GM19328 (cell line): ENCODE data around the gene C16orf46.

ENCODE experiments used
- ATAC-seq: cut with Tn5 transposase; IDR thresholded peaks from one replicate; pipeline ENCODE4 v1.9.1; 2021; ENCODE audit warnings: mild to moderate bottlenecking, moderate library complexity; ENCODE audit not compliant: unreplicated experiment

The C16orf46 gene

GRCh38 chr16:81076566-81077075, 417 bp downstream of the C16orf46 start:
- ATAC-seq, result peak; percentile 83

DNA sequence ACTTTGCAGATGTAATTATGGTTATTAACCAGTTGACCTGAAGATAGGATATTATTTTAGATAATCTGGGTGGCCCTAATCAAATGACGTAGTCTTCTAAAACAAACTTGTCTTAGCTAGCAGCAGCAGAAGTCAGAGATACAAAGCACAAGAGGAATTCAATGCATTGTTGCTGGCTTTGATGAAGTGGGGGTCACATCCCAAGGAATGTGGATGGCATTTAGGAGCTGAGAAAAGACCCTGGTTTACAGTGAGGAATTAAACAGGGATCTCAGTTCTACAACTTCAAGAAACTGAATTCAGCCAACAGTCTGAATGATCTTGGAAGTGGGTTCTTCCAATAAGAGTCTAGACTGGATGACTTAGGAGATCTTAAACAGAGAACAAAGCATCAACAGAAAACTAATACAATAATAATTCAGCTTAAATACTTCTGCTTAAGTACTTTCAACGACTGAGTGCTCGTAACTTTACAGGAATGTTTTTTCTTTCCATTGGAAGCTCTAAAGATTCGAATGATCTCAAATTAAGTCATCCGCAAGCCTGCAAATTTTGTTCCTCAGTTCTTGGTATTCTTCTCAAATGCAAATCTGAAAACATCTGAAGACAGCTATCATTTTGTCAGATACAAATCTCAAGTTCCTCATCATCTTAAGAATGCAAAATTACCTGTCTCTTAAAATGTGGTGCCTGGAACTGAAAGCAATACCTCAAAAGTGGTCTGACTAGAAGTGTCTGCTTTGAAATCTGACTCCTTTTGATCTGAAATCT, 3.3 kb downstream of the C16orf46 start:
- no peak for ATAC-seq

DNA sequence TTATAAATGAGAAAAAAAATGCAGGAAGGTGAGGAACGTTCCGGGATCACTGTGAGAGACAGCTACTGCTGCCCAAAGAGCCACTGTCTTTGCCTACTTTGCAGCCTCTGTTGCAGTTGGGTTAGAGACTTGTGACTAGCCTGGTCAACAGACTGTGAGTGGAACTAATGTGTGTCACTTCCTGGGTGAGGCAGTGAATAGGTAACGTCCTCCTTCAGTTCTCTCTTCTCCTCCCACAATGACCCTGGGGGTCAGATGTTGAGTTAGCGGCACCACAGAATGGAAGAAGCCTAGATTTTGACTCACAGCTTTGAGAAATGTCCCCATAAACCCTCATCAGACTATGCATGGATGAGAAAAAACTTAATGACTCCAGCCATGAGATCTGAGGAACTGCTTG, 5.2 kb downstream of the C16orf46 start:
- ATAC-seq, result no peak

DNA sequence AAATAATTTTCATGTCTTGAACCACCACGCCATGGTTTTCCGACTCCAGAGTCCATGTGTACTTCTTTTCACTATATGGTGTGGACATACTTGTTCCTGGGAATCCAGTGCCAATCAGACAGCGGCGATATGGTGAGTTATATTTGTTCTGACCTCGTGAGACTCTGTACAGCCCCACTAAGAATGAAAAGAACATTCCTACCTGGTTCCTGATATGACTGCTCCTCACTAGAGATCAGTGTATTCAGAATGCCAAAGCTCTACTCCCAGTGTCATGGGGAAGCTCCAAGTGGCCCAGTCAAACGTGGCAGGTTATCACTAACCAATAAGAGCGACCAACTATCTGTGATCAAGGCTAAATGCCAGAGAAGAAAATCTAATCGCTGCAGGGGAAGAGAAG, 6.1 kb downstream of the C16orf46 start:
- ATAC-seq, result no peak

- no peak for ATAC-seq
These were observed 8.0 kb downstream of the C16orf46 start for GRCh38 chr16:81069063-81069462.

DNA sequence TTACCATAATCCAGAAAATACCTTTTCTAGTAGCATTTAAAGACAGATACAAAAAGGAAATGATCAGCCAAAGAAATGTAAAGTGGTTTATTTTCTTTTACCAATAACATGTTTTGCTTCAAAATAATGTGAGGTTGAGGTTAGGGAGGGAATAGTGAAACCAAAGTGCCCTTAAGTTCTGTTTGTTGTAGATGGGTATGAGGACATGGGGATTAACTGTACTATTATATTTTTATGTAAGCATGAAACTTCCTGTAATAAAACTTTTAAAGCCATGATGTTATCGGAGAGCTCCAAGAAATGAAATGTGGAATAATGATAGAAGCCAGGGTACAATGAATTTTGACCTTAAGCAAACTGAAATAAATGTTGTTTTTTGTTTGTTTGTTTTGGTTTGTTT, 9.9 kb downstream of the C16orf46 start:
- no peak for ATAC-seq

DNA sequence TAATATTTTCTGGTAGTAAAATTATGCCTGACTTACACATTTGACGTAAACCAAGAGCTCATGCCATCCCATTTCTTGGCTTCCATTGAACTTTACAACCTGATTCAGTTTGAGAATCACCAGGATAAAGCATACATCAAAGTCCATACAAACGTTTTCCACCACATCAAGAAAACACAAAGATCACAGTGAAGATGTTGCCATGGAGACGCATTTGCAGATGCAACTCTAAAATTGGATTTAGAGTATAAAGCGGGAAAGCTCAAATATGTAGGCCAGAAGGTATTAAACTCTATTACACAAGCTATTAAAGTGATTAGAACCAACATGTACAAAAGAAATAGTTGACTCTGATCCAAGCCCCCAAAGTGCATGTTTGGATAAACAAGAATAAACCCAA, 10.4 kb downstream of the C16orf46 start:
- ATAC-seq, result no peak

- no peak for ATAC-seq
These were observed 15.0 kb downstream of the C16orf46 start for GRCh38 chr16:81061871-81062608.

DNA sequence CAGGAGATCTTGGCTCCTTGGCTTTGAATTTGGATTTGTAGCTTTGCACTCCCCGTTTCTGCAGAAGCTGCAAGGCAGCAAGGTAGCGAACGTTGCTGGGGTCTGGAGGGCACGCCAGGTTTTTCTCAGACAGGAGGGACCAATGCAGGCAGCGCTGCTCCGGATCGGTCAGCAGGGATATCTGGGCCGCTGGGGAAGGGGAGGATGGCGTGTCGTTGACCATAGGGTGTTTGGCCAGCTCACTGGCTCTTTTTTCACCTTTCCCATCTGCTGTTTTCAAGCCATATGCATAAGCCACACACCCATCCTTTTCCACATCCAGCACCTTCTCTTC, 15.8 kb downstream of the C16orf46 start:
- ATAC-seq, result no peak

GRCh38 chr16:81060576-81061306, 16.3 kb downstream of the C16orf46 start:
- no peak for ATAC-seq

DNA sequence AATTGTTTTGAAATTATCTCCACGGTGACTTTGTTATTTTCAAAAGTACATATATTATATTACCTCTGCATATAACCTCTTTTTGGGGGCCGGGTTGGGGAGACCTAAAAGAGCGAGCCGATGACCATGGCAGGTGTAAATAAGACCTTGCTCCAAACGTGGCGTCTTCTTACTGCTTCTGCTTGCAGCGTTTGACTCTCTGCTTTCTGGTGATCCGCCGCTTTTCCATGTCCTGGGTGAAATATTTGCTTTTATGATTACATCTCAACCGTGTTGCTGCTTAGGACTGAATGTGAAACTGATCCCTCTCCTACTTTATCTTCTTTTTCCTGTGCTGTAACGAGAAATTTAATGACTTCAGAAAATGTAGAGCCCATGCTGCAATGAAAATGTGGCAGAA, 23.3 kb downstream of the C16orf46 start:
- ATAC-seq, result no peak

DNA sequence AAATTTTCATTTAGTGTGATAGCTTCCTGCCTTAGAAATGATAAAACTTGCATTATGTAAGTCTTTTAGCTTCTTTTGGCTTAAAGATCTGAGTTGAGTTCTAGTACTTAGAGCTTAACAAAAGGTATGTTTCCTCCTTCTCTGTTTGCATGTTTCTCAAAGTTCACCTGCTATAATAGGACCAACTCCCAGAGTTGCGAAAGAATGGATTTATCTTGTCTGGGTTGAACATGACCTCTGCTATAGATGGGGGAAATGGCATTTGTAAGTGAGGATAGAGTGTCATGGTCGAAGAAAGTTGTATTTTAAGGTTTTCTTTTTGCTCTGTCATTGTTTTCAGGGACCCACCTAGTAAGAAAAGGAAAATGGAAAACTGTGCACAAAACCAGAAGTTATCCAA, 34.2 kb downstream of the C16orf46 start:
- no peak for ATAC-seq

DNA sequence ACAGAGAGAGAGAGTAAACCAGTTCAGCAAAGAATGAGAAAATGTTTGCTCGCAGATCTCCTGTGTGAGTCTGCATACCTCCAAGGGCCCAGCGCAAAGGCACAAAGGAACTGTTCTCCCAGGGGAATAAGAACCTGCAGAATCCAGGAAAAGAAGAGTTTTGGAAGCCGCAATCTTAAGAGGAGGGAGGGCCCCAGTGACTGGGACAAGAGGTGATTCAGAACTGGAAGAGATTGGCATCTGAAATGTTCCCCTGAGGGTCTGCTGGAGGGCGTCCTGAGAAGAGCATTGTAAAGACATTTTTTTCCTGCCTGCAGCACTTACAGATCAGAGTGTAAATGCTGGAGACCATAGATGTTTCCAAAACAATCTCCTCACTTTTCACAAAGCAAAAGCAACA, 35.3 kb downstream of the C16orf46 start:
- ATAC-seq, result no peak

- no peak for ATAC-seq
These were observed 36.2 kb downstream of the C16orf46 start for GRCh38 chr16:81040842-81041241.

DNA sequence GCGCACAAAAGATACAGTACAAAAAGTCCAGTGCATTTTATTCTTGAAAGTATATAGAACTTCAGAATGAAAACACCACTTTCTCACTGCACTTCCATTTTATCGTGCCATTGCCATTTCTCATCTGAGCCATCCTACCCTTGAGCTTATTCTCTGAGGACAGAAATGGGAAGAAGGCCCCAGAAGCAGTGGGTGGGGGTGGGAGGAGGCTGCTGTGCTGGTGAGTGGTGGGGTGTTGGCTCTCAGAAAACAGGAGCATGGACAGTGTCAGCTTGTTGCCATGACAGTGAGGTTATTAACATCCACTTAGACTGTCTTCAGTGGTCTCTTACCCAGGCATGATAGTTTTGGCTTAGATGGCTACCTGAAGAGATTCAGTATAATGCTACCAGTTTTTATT, 36.9 kb downstream of the C16orf46 start:
- ATAC-seq, result no peak

GRCh38 chr16:81036751-81037350, 40.2 kb downstream of the C16orf46 start:
- ATAC-seq, result no peak

GRCh38 chr16:81035975-81036750, 40.9 kb downstream of the C16orf46 start:
- peak; percentile 59 for ATAC-seq

DNA sequence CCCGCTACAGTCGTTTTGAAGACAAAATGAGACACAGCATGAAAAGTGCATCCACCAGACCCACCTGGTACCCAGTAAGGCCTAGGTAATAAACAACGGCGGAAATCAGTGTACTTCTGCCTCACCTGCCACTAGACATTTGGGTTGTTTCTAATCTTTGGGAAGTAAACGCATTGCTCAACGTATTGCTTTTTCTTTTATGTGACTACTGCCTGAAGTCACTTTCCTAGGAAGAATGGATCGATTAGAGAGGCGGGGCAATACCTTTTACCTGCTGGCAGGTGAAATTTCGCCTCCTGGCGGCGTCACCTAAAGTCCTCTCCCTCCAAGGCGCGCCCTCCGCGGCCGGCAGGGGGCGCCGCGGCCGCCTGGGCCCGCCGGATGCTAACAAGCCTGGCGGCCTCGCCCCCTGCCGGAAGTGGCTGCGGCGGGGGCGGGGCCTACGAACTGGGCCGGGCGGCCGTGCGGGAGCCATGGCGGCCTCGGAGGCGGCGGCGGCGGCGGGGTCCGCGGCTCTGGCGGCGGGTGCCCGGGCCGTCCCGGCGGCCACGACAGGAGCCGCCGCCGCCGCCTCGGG, 41.6 kb downstream of the C16orf46 start, which contains the start of gene ATMIN:
Gene ATMIN (plus strand): TSS at position 445 of the 577 bp plus-strand sequence. CDS start 29 bp downstream, at position 474.
- peak; percentile 87 for ATAC-seq

DNA sequence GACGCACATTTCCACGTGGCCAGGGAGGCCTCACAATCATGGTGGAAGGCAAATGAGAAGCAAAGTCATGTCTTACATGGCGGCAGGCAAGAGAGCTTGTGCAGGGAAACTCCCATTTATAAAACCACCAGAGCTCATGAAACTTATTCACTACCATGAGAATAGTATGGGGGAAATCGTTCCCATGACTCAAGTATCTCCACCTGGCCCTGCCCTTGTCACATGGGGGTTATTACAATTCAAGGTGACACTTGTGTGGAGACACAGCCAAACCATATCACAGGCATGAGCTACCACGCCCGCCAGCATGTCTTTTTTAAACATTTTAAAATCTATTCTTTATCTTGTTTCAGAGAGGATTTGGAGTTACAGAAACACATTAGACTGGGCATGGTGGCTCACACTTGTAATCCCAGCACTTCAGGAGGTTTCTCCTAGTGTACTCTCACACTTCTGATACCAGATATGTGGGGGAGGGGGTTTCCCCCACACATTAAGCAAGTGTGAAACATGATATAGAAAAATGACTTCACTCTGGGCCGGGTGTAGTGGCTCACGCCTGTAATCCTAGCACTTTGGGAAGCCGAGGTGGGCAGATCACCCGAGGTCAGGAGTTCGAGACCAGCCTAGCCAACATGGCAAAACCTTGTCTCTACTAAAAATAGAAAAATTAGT, 47.0 kb downstream of the C16orf46 start:
- no peak for ATAC-seq
